GM23338 (cell line): ENCODE results near the gene PLA2G6. TPM values are rescaled to one million over a fixed set of nuclear protein-coding genes. Genes with fewer than 3 reads are reported as not detected.

Experiments
- ATAC-seq: fragments of 200-7000 bp; cut with Tn5 transposase; 3 replicates; pipeline ENCODE4 v1.9.1; 2020
- DNase-seq: peaks from one replicate; pipeline ENCODE4 v3.0.0-alpha.2; 2015; ENCODE audit warnings: low spot score
- H2AFZ ChIP-seq: fragments of 200-600 bp; sonication (generic); 2 replicates; pipeline ENCODE4 v1.8.0; 2016; ENCODE audit warnings: antibody characterized with exemption, mild to moderate bottlenecking, moderate library complexity
- H3F3A ChIP-seq: fragments of 200-600 bp; sonication (generic); replicated peaks from 2 replicates; pipeline ENCODE4 v1.8.0; 2017; ENCODE audit warnings: antibody characterized with exemption, mixed run types, low read depth
- H3K27ac ChIP-seq: fragments of 200-600 bp; sonication (generic); 2 replicates; pipeline ENCODE4 v1.6.1; 2016; ENCODE audit warnings: low read depth
- H3K27me3 ChIP-seq: fragments of 200-600 bp; sonication (generic); 2 replicates; pipeline ENCODE4 v1.8.0; 2016; ENCODE audit warnings: mild to moderate bottlenecking, mixed run types, moderate library complexity; ENCODE audit not compliant: insufficient read depth
- H3K36me3 ChIP-seq: fragments of 200-600 bp; sonication (generic); 2 replicates; pipeline ENCODE4 v1.8.0; 2016; ENCODE audit warnings: mild to moderate bottlenecking; ENCODE audit not compliant: insufficient read depth
- H3K4me1 ChIP-seq: fragments of 200-600 bp; sonication (generic); 2 replicates; pipeline ENCODE4 v1.8.0; 2016; ENCODE audit warnings: mild to moderate bottlenecking, moderate library complexity; ENCODE audit not compliant: insufficient read depth
- H3K4me2 ChIP-seq: fragments of 200-600 bp; sonication (generic); 2 replicates; pipeline ENCODE4 v1.7.1; 2017; ENCODE audit warnings: mixed run types
- H3K4me3 ChIP-seq: fragments of 200-600 bp; sonication (generic); 2 replicates; pipeline ENCODE4 v1.6.1; 2016; ENCODE audit warnings: mixed run types
- H3K79me2 ChIP-seq: fragments of 200-600 bp; sonication (generic); replicated peaks from 2 replicates; pipeline ENCODE4 v1.8.0; 2017; ENCODE audit warnings: mild to moderate bottlenecking; ENCODE audit not compliant: insufficient read depth
- H3K9me2 ChIP-seq: fragments of 200-600 bp; sonication (generic); 2 replicates; pipeline ENCODE4 v1.8.0; 2017; ENCODE audit not compliant: insufficient read depth
- H4K20me1 ChIP-seq: fragments of 200-600 bp; sonication (generic); replicated peaks from 2 replicates; pipeline ENCODE4 v1.8.0; 2017; ENCODE audit warnings: mild to moderate bottlenecking; ENCODE audit not compliant: insufficient read depth
- H3K27ac Mint-ChIP-seq: 2 replicates; pipeline ENCODE4 v1.8.0; 2020; ENCODE audit warnings: inconsistent platforms, mild to moderate bottlenecking, moderate library complexity, mixed read lengths
- H3K27me3 Mint-ChIP-seq: 3 replicates; pipeline ENCODE4 v1.8.0; 2022; ENCODE audit warnings: low read depth, mild to moderate bottlenecking, moderate library complexity, mixed read lengths, inconsistent platforms; ENCODE audit not compliant: insufficient read depth, poor library complexity
- H3K36me3 Mint-ChIP-seq: 3 replicates; pipeline ENCODE4 v1.8.0; 2021; ENCODE audit warnings: low read depth, mild to moderate bottlenecking, inconsistent platforms, moderate library complexity, mixed read lengths
- H3K4me1 Mint-ChIP-seq: 3 replicates; pipeline ENCODE4 v1.8.0; 2020; ENCODE audit warnings: mild to moderate bottlenecking, inconsistent platforms, mixed read lengths
- H3K4me3 Mint-ChIP-seq: 3 replicates; pipeline ENCODE4 v1.8.0; 2021; ENCODE audit warnings: moderate library complexity, mild to moderate bottlenecking, inconsistent platforms, mixed read lengths
- H3K9me3 Mint-ChIP-seq: 3 replicates; pipeline ENCODE4 v1.8.0; 2020; ENCODE audit warnings: moderate library complexity, mild to moderate bottlenecking, inconsistent platforms, mixed read lengths
- CREB1 ChIP-seq: fragments of 250-450 bp; sonication (Bioruptor Pico); IDR thresholded peaks from 2 replicates; pipeline ENCODE4 v1.5.0; 2020; ENCODE audit warnings: low read depth, mild to moderate bottlenecking, moderate library complexity
- CTCF ChIP-seq, 2 experiments: fragments of 200-600 bp in 1 of 2; sonication (generic) in 1 of 2; conservative IDR thresholded peaks; 2 replicates each; pipeline versions ENCODE4 v1.5.1 to v1.6.1; 2016 to 2017; ENCODE audit warnings: antibody characterized with exemption in 2 of 2, low read depth in 2 of 2, mild to moderate bottlenecking in 2 of 2, moderate library complexity in 1 of 2
- ETS1 ChIP-seq: IDR thresholded peaks from 2 replicates; pipeline ENCODE4 v1.6.1; 2016; ENCODE audit warnings: antibody characterized with exemption
- EZH2 ChIP-seq: fragments of 200-600 bp; sonication (generic); IDR thresholded peaks from one replicate; pipeline ENCODE4 v1.8.0; 2017; ENCODE audit warnings: antibody characterized with exemption, mild to moderate bottlenecking, low read depth; ENCODE audit not compliant: unreplicated experiment
- EZH2phosphoT487 ChIP-seq: fragments of 200-600 bp; sonication (generic); IDR thresholded peaks from one replicate; pipeline ENCODE4 v1.8.1; 2018; ENCODE audit warnings: antibody characterized with exemption; ENCODE audit not compliant: unreplicated experiment
- JUNB ChIP-seq: IDR thresholded peaks from one replicate; pipeline ENCODE4 v1.6.1; 2016; ENCODE audit warnings: antibody characterized with exemption; ENCODE audit not compliant: unreplicated experiment
- NANOG ChIP-seq: IDR thresholded peaks from 2 replicates; pipeline ENCODE4 v1.6.1; 2016; ENCODE audit warnings: antibody characterized with exemption, borderline replicate concordance
- POLR2AphosphoS5 ChIP-seq: IDR thresholded peaks from 2 replicates; pipeline ENCODE4 v1.6.1; 2016; ENCODE audit warnings: antibody characterized with exemption, low read depth
- REST ChIP-seq: IDR thresholded peaks from one replicate; pipeline ENCODE4 v1.6.1; 2018; ENCODE audit warnings: antibody characterized with exemption; ENCODE audit not compliant: unreplicated experiment
- STAT1 ChIP-seq: IDR thresholded peaks from one replicate; pipeline ENCODE4 v1.6.1; 2016; ENCODE audit warnings: antibody characterized with exemption; ENCODE audit not compliant: unreplicated experiment
- ZNF114 ChIP-seq: fragments of 250-450 bp; sonication (Bioruptor Pico); IDR thresholded peaks from 2 replicates; pipeline ENCODE4 v1.5.0; 2020; ENCODE audit warnings: mild to moderate bottlenecking, moderate library complexity
- ZNF331 ChIP-seq: fragments of 250-450 bp; sonication (Bioruptor Pico); IDR thresholded peaks from 2 replicates; pipeline ENCODE4 v1.5.0; 2020; ENCODE audit warnings: low read depth, mild to moderate bottlenecking, moderate library complexity
- polyA plus RNA-seq: library from polyadenylated mRNA; unstranded; fragments of >200 nt; fragmentation: Nextera tagmentation; extraction: Ambion mirVana; gene quantifications from 2 replicates; pipeline ENCODE4 v1.2.1, GENCODE V29; 2016
- total RNA-seq: library from RNA; depleted of rRNA; stranded (reverse); fragments of >200 nt; shearing (Covaris generic); gene quantifications from 2 replicates; pipeline ENCODE4 v1.2.3, GENCODE V29; 2014

The PLA2G6 gene
- total and polyA plus RNA-seq, 2 experiments from 2014 or later: 4.5 to 12.6 TPM

- Histone ChIP-seq H3K79me2 (no peaks in the 10 kb centered on the region), H3K27me3 (no peaks in the 10 kb centered on the region), H2AFZ (no peak overlapping the region), H3K4me1 (peaks cover 14% of the 10 kb centered on the region), H3F3A (peaks cover 5% of the 10 kb centered on the region; the same call in 1 of the 2 replicates), H3K36me3 (no peaks in the 10 kb centered on the region), H3K27ac (no peak overlapping the region), H3K4me2 (no peak overlapping the region), H3K4me3 (no peak overlapping the region), H3K9me2 (no peaks in the 10 kb centered on the region), H4K20me1 (no peaks in the 10 kb centered on the region)
- DNase-seq (no peak), ATAC-seq (no peak)
- Mint-ChIP-seq H3K4me1 (peaks cover 33% of the 10 kb centered on the region), H3K27me3 (peaks cover 20% of the 10 kb centered on the region), H3K9me3 (no peaks in the 10 kb centered on the region), H3K27ac (no peak overlapping the region), H3K36me3 (peaks cover 5% of the 10 kb centered on the region; the same call in 2 of the 3 replicates), H3K4me3 (no peak overlapping the region)
- TF ChIP-seq REST: no peak
- no peak for TF ChIP-seq POLR2AphosphoS5
- TF ChIP-seq ZNF114 (CRISPR knock-in tag): no peak
- TF ChIP-seq ZNF331 (CRISPR knock-in tag): no peak
Measured at GRCh38 chr22:38176170-38176741, 5.4 kb downstream of the PLA2G6 start.

- no peak overlapping the region for H2AFZ ChIP-seq
- ATAC-seq (no peak), DNase-seq (no peak)
- no peaks in the 10 kb centered on the region for H3F3A ChIP-seq
- H4K20me1 ChIP-seq: no peaks in the 10 kb centered on the region
- Mint-ChIP-seq H3K27me3 (peaks cover 13% of the 10 kb centered on the region), H3K9me3 (no peaks in the 10 kb centered on the region), H3K27ac (no peak overlapping the region), H3K36me3 (peaks cover 5% of the 10 kb centered on the region; the same call in 2 of the 3 replicates), H3K4me1 (peaks cover 25% of the 10 kb centered on the region), H3K4me3 (no peak overlapping the region)
- H3K4me2 ChIP-seq: no peak overlapping the region
- no peak overlapping the region for H3K27ac ChIP-seq
- peaks cover 6% of the 10 kb centered on the region for H3K4me1 ChIP-seq
- H3K36me3 ChIP-seq: no peaks in the 10 kb centered on the region
- H3K27me3 ChIP-seq: no peaks in the 10 kb centered on the region
- no peaks in the 10 kb centered on the region for H3K79me2 ChIP-seq
- no peaks in the 10 kb centered on the region for H3K9me2 ChIP-seq
- H3K4me3 ChIP-seq: no peak overlapping the region
- TF ChIP-seq CTCF (conservative IDR thresholded peaks at IDR 0.05; ENCODE audit: low read depth in 2 of 2) (no peak), STAT1 (no peak), ZNF331 (CRISPR knock-in tag) (no peak), REST (no peak), CREB1 (CRISPR knock-in tag) (no peak), EZH2 (no peak), JUNB (no peak), ETS1 (no peak), NANOG (no peak), EZH2phosphoT487 (no peak), ZNF114 (CRISPR knock-in tag) (no peak)
Measured at GRCh38 chr22:38175206-38176118, 6.2 kb downstream of the PLA2G6 start.
